ENCODE data around the gene GTPBP3. TPM values are rescaled to one million over a fixed set of nuclear protein-coding genes. Genes with fewer than 3 reads are reported as not detected.

The GTPBP3 gene
- total and polyA plus RNA-seq, 9 of the 15 experiments (the other 6 are each of a cell fraction or from before 2014, with no cell fraction given), result 4.9 to 124 (median 22.6) TPM

DNA sequence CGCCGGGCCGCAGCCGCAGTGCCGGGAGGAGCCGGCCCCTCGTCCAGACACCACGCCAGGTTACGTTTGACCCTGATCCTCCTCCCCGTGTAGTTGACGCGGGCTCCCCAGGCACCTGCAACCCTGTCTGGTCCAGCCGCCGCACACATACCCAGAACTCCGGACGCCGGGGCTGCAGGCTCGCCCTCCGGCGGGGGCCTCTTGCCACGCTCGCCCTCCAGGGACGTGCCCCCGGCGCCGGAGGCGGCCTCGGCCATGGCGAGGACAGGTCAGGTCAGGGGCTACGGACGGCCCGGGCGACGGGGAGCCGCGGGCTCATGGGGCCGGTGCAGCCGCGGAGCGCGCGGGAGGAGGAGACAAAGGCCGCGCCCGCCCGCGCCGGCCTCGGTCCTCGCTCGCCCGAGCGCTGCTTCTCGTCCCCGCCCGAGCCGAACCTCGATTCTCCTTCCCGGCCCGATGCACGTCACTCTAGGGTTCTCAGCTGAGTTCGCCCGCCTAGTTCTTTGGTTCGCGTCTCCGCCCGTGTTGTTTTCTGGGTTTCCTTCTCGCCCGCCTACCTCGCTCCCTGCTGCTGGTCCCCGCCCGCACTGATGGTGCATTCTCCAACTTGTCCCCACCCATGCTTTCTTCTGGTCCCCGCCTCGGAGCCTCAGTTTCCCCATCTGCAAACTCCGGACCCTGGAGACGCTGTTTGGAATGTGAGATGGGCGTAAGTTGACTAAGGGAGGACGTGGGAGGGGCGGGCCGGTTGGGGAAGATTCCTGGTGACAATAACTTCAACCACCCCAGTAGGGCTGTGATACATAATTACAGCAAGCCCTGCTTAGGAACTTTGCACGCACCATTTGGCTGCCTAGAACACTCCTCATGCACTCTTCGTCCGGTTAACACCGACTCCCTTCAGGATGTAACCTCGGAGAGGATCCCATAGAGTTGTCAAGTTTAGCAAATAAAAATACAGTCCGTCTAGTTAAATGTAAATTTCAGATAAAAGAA lies 2.6 kb upstream of the GTPBP3 start, which contains the start of gene ANO8 (continued):
- TF ChIP-seq, protein P1, sequence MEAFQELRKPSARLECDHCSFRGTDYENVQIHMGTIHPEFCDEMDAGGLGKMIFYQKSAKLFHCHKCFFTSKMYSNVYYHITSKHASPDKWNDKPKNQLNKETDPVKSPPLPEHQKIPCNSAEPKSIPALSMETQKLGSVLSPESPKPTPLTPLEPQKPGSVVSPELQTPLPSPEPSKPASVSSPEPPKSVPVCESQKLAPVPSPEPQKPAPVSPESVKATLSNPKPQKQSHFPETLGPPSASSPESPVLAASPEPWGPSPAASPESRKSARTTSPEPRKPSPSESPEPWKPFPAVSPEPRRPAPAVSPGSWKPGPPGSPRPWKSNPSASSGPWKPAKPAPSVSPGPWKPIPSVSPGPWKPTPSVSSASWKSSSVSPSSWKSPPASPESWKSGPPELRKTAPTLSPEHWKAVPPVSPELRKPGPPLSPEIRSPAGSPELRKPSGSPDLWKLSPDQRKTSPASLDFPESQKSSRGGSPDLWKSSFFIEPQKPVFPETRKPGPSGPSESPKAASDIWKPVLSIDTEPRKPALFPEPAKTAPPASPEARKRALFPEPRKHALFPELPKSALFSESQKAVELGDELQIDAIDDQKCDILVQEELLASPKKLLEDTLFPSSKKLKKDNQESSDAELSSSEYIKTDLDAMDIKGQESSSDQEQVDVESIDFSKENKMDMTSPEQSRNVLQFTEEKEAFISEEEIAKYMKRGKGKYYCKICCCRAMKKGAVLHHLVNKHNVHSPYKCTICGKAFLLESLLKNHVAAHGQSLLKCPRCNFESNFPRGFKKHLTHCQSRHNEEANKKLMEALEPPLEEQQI (IDR thresholded peaks at IDR 0.05), result no peak
- no peak for TF ChIP-seq TRIM24 (IDR thresholded peaks at IDR 0.05)
- TF ChIP-seq ZBED1 (IDR thresholded peaks at IDR 0.05), result peak; percentile 15
- no peak; the same call in 1 of the 2 replicates for TF ChIP-seq KLF13 (tag; IDR thresholded peaks at IDR 0.05; ENCODE audit: borderline replicate concordance, low read depth)
- TF ChIP-seq, protein P2, sequence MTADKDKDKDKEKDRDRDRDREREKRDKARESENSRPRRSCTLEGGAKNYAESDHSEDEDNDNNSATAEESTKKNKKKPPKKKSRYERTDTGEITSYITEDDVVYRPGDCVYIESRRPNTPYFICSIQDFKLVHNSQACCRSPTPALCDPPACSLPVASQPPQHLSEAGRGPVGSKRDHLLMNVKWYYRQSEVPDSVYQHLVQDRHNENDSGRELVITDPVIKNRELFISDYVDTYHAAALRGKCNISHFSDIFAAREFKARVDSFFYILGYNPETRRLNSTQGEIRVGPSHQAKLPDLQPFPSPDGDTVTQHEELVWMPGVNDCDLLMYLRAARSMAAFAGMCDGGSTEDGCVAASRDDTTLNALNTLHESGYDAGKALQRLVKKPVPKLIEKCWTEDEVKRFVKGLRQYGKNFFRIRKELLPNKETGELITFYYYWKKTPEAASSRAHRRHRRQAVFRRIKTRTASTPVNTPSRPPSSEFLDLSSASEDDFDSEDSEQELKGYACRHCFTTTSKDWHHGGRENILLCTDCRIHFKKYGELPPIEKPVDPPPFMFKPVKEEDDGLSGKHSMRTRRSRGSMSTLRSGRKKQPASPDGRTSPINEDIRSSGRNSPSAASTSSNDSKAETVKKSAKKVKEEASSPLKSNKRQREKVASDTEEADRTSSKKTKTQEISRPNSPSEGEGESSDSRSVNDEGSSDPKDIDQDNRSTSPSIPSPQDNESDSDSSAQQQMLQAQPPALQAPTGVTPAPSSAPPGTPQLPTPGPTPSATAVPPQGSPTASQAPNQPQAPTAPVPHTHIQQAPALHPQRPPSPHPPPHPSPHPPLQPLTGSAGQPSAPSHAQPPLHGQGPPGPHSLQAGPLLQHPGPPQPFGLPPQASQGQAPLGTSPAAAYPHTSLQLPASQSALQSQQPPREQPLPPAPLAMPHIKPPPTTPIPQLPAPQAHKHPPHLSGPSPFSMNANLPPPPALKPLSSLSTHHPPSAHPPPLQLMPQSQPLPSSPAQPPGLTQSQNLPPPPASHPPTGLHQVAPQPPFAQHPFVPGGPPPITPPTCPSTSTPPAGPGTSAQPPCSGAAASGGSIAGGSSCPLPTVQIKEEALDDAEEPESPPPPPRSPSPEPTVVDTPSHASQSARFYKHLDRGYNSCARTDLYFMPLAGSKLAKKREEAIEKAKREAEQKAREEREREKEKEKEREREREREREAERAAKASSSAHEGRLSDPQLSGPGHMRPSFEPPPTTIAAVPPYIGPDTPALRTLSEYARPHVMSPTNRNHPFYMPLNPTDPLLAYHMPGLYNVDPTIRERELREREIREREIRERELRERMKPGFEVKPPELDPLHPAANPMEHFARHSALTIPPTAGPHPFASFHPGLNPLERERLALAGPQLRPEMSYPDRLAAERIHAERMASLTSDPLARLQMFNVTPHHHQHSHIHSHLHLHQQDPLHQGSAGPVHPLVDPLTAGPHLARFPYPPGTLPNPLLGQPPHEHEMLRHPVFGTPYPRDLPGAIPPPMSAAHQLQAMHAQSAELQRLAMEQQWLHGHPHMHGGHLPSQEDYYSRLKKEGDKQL (CRISPR knock-in tag; IDR thresholded peaks at IDR 0.05; ENCODE audit: borderline replicate concordance), result no peak
- peak; percentile 90 for TF ChIP-seq HNRNPL (IDR thresholded peaks at IDR 0.05; ENCODE audit: low read depth, low read length)
- TF ChIP-seq ETV1 (tag; conservative IDR thresholded peaks at IDR 0.05; ENCODE audit: low read depth), result peak; percentile 53; the same call in 1 of the 2 replicates
- no peak for TF ChIP-seq ZNF766 (CRISPR knock-in tag; conservative IDR thresholded peaks at IDR 0.05)
- peak; percentile 36; the same call in 1 of the 2 replicates for TF ChIP-seq ATF1 (CRISPR knock-in tag; IDR thresholded peaks at IDR 0.05)
- peak; percentile 95 for TF ChIP-seq ATF1 (tag; IDR thresholded peaks at IDR 0.05)
- TF ChIP-seq MEIS2 (IDR thresholded peaks at IDR 0.05; ENCODE audit: partially characterized antibody), result peak; percentile 65
- TF ChIP-seq ZNF175 (CRISPR knock-in tag; IDR thresholded peaks at IDR 0.05; ENCODE audit: low read depth), result no peak
- TF ChIP-seq NCOA4 (IDR thresholded peaks at IDR 0.05; ENCODE audit: partially characterized antibody), result no peak
- TF ChIP-seq, protein P3, sequence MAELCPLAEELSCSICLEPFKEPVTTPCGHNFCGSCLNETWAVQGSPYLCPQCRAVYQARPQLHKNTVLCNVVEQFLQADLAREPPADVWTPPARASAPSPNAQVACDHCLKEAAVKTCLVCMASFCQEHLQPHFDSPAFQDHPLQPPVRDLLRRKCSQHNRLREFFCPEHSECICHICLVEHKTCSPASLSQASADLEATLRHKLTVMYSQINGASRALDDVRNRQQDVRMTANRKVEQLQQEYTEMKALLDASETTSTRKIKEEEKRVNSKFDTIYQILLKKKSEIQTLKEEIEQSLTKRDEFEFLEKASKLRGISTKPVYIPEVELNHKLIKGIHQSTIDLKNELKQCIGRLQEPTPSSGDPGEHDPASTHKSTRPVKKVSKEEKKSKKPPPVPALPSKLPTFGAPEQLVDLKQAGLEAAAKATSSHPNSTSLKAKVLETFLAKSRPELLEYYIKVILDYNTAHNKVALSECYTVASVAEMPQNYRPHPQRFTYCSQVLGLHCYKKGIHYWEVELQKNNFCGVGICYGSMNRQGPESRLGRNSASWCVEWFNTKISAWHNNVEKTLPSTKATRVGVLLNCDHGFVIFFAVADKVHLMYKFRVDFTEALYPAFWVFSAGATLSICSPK (IDR thresholded peaks at IDR 0.05; ENCODE audit: borderline replicate concordance), result no peak
- TF ChIP-seq, protein P4, sequence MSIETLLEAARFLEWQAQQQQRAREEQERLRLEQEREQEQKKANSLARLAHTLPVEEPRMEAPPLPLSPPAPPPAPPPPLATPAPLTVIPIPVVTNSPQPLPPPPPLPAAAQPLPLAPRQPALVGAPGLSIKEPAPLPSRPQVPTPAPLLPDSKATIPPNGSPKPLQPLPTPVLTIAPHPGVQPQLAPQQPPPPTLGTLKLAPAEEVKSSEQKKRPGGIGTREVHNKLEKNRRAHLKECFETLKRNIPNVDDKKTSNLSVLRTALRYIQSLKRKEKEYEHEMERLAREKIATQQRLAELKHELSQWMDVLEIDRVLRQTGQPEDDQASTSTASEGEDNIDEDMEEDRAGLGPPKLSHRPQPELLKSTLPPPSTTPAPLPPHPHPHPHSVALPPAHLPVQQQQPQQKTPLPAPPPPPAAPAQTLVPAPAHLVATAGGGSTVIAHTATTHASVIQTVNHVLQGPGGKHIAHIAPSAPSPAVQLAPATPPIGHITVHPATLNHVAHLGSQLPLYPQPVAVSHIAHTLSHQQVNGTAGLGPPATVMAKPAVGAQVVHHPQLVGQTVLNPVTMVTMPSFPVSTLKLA (conservative IDR thresholded peaks at IDR 0.05), result peak; percentile 59 to 84; a peak in 3 of 4 replicates
